ENCODE results near the gene KDM1A. TPM values are rescaled to one million over a fixed set of nuclear protein-coding genes. Genes with fewer than 3 reads are reported as not detected.

Gene KDM1A
- total RNA-seq, 4 donors from 2014 or later: 18.7 to 41.4 (median 29.3) TPM

DNA sequence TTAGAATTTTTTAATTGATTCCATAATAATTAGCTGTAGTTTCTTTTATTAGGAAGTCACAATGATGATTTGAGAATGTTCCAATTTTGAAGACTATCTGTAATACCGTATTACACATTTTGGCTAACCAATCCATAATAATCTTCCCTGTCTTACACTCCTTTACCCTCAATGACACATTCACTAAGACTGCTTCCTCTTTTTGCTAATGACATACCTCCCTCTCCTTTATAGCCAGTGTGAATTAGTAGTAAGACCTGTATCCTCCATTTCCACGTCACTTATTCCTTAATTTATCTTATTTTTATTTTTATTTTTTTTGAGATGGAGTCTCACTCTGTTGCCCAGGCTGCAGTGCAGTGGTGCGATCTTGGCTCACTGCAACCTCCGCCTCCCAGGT lies 10.1 kb downstream of the KDM1A start:
- in situ Hi-C loops (cut with MboI; ENCODE audit: low pct_ligation_motif_present in 1 of 4, low pct_unique_long_range_greater_than_20kb in 1 of 4, low sequenced_read_pairs in 3 of 4): no loop called here
- DNase-seq: no peak

DNA sequence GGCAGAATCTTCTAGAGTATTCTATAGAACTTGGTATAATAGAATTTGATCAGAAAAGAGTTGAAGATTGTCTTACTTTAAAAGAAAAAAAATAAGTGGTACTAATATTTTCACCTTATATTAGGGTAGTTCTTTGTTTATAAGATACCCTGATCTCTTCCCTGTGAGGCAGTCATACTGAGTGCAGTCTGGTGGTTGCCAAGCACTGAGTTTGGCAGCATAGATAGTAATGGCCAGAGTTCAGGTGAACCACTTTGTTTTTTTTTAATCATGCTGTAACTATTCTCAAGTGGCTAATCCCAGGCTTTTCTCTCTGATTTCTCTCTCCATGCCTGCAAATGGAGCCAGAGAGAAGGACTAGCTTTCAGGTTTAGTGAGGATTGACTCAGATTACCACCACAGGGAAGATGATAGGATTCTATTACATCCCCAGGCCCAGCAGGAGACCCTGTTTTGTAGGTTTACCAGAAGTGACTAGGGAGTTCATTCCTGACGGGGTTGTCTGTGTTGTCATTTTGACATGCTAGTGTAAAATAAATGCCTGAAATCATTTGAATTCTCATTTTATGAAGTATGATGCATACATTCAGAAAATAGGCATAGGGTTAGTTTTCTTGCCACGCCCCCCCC lies 16.7 kb downstream of the KDM1A start:
- H3K36me3 ChIP-seq: no peaks in the 10 kb centered on the region
- no peak for DNase-seq
- H3K27me3 ChIP-seq: no peaks in the 10 kb centered on the region
- no peaks in the 10 kb centered on the region for H3K9me3 ChIP-seq
- in situ Hi-C loops (cut with MboI; ENCODE audit: low pct_ligation_motif_present in 1 of 4, low pct_unique_long_range_greater_than_20kb in 1 of 4, low sequenced_read_pairs in 3 of 4): no loop called here
- no peak overlapping the region for H3K27ac ChIP-seq
- 78 to 89% methylated on average over 2 of the region's 2 CpGs for WGBS, 2 donors (ENCODE audit: low coverage in 1 of 2)
- H3K4me1 ChIP-seq: peaks cover 0 to 11% (median 0%) of the 10 kb centered on the region in 4 donors
- TF ChIP-seq POLR2A (IDR thresholded peaks at IDR 0.05) (no peak), POLR2AphosphoS5 (IDR thresholded peaks at IDR 0.05) (no peak), EP300 (IDR thresholded peaks at IDR 0.05; ENCODE audit: low read depth) (no peak)
- TF ChIP-seq, protein P1, sequence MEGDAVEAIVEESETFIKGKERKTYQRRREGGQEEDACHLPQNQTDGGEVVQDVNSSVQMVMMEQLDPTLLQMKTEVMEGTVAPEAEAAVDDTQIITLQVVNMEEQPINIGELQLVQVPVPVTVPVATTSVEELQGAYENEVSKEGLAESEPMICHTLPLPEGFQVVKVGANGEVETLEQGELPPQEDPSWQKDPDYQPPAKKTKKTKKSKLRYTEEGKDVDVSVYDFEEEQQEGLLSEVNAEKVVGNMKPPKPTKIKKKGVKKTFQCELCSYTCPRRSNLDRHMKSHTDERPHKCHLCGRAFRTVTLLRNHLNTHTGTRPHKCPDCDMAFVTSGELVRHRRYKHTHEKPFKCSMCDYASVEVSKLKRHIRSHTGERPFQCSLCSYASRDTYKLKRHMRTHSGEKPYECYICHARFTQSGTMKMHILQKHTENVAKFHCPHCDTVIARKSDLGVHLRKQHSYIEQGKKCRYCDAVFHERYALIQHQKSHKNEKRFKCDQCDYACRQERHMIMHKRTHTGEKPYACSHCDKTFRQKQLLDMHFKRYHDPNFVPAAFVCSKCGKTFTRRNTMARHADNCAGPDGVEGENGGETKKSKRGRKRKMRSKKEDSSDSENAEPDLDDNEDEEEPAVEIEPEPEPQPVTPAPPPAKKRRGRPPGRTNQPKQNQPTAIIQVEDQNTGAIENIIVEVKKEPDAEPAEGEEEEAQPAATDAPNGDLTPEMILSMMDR (IDR thresholded peaks at IDR 0.05): no peak
- H3K4me3 ChIP-seq: no peak overlapping the region
- intact Hi-C loops (cut with DNase I; ENCODE audit: low total_unique reads): no loop called here

More for the DNA sequence above, 10.1 kb downstream of the KDM1A start:
- peaks cover 0 to 30% (median 0%) of the 10 kb centered on the region in 4 donors for H3K4me1 ChIP-seq
- no peaks in the 10 kb centered on the region for H3K27me3 ChIP-seq
- no peak overlapping the region for H3K4me3 ChIP-seq
- no peak overlapping the region for H3K27ac ChIP-seq
- intact Hi-C loops (cut with DNase I; ENCODE audit: low total_unique reads): no loop called here
- no peak for TF ChIP-seq POLR2AphosphoS5 (IDR thresholded peaks at IDR 0.05)
- no peak for TF ChIP-seq EP300 (IDR thresholded peaks at IDR 0.05; ENCODE audit: low read depth)
- TF ChIP-seq, protein P1 (IDR thresholded peaks at IDR 0.05): no peak
- TF ChIP-seq POLR2A (IDR thresholded peaks at IDR 0.05): no peak
- peaks cover 0 to 5% (median 0%) of the 10 kb centered on the region in 4 donors for H3K36me3 ChIP-seq
- WGBS, 2 donors (ENCODE audit: low coverage in 1 of 2): 90 to 93% methylated on average over 2 to 4 of the region's 4 CpGs
- H3K9me3 ChIP-seq: no peaks in the 10 kb centered on the region

DNA sequence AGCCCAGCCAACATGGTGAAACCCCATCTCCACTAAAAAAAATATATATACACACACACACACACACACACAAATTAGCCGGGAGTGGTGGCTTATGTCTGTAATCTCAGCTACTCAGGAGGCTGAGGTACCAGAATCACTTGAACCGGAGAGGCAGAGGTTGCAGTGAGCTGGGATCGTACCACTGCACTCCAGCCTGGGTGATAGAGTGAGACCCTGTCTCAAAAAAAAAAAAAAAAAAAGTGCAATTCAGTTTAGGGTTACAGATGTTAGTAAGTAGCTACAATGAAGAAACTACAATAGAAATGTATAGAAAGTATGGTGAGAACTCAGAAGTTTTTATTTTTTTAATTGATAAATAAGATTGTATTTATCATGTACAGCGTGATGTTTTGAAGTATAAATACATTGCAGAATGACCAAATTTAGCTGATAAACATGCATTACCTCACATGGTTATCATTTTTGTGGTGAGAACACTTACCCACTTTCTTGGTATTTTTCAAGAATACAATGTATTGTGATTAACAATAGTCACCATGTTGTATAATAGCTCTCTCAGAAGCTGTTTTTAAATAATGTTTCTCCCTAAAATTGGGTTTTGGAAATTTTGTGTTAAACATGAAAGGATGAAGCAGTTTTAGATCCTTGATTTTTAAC lies 17.9 kb downstream of the KDM1A start:
- WGBS, 2 donors (ENCODE audit: low coverage in 1 of 2): 89 to 93% methylated on average over 1 to 4 of the region's 4 CpGs
- Histone ChIP-seq H3K27me3 (no peaks in the 10 kb centered on the region), H3K4me1 (peaks cover 0 to 11% (median 0%) of the 10 kb centered on the region in 4 donors), H3K36me3 (no peaks in the 10 kb centered on the region), H3K9me3 (no peaks in the 10 kb centered on the region), H3K27ac (no peak overlapping the region), H3K4me3 (no peak overlapping the region)
- DNase-seq: no peak
- TF ChIP-seq EP300 (IDR thresholded peaks at IDR 0.05; ENCODE audit: low read depth): no peak
- TF ChIP-seq POLR2A (IDR thresholded peaks at IDR 0.05): no peak
- TF ChIP-seq POLR2AphosphoS5 (IDR thresholded peaks at IDR 0.05): no peak
- TF ChIP-seq, protein P1 (IDR thresholded peaks at IDR 0.05): no peak
- intact Hi-C loops (cut with DNase I; ENCODE audit: low total_unique reads) (no loop called here), in situ Hi-C loops (cut with MboI; ENCODE audit: low pct_ligation_motif_present in 1 of 4, low pct_unique_long_range_greater_than_20kb in 1 of 4, low sequenced_read_pairs in 3 of 4) (no loop called here)

DNA sequence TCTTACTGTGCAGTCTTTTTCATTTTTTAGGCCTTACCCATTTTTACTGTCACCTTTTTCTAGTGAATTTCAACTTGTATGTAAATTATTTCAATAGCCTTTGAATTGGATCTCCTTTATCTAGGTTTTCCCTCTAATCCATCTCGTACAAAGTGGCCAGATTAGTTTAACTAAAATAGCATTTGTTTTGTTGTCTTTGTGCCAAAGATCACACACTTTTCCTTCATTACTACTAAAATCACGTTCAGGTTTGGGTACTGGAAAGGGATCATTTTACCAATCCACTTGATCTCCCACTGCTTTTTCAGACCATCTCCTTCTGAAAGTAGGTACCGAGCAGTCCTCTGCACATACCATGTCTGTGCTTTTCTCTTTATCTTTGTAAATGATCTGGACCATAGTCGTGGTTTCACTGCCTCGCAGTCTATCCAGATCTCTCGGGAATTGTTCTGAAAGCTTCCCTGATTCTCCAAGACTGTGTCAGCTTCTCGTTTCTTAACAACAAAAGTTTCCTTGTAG lies 20.1 kb downstream of the KDM1A start:
- intact Hi-C loops (cut with DNase I; ENCODE audit: low total_unique reads): no loop called here
- H3K4me3 ChIP-seq: no peak overlapping the region
- H3K4me1 ChIP-seq: peaks cover 0 to 11% (median 0%) of the 10 kb centered on the region in 4 donors
- no peak for DNase-seq
- H3K36me3 ChIP-seq: no peaks in the 10 kb centered on the region
- no peaks in the 10 kb centered on the region for H3K27me3 ChIP-seq
- H3K9me3 ChIP-seq: no peaks in the 10 kb centered on the region
- in situ Hi-C loops (cut with MboI; ENCODE audit: low pct_ligation_motif_present in 1 of 4, low pct_unique_long_range_greater_than_20kb in 1 of 4, low sequenced_read_pairs in 3 of 4): no loop called here
- TF ChIP-seq EP300 (IDR thresholded peaks at IDR 0.05; ENCODE audit: low read depth): no peak
- TF ChIP-seq POLR2A (IDR thresholded peaks at IDR 0.05): no peak
- TF ChIP-seq, protein P1 (IDR thresholded peaks at IDR 0.05): no peak
- no peak for TF ChIP-seq POLR2AphosphoS5 (IDR thresholded peaks at IDR 0.05)
- WGBS, 2 donors (ENCODE audit: low coverage in 1 of 2): 78 to 81% methylated on average over 7 of the region's 7 CpGs
- no peak overlapping the region for H3K27ac ChIP-seq

Data from transverse colon (tissue), 4 donors.